Sigmoid colon (tissue), 7 donors: ENCODE data around the gene EMC8. TPM values are rescaled to one million over a fixed set of nuclear protein-coding genes. Genes with fewer than 3 reads are reported as not detected.
A peak's percentile ranks its signal among the peaks of the same experiment; 100 is the strongest.

Experiments used
- DNase-seq: peaks from one replicate; pipeline ENCODE4 v3.0.0-alpha.2; 2019
- H3K27ac ChIP-seq, 4 donors: fragments of 200-600 bp; sonication (generic); one replicate each; pipeline ENCODE4 v1.5.1; 2016 to 2019; ENCODE audit warnings: mild to moderate bottlenecking in 1 of 4
- H3K27me3 ChIP-seq, 3 donors: fragments of 200-600 bp; sonication (generic); one replicate each; pipeline ENCODE4 v1.5.1; 2019; ENCODE audit warnings: mild to moderate bottlenecking in 1 of 3
- H3K36me3 ChIP-seq, 4 donors: fragments of 200-600 bp; sonication (generic); one replicate each; pipeline ENCODE4 v1.5.1; 2016 to 2019
- H3K4me1 ChIP-seq, 4 donors: fragments of 200-600 bp; sonication (generic); one replicate each; pipeline ENCODE4 v1.5.1; 2017 to 2019
- H3K4me3 ChIP-seq, 4 donors: fragments of 200-600 bp; sonication (generic); one replicate each; pipeline ENCODE4 v1.5.1; 2017 to 2019; ENCODE audit warnings: mild to moderate bottlenecking in 2 of 4, moderate library complexity in 1 of 4
- H3K9me3 ChIP-seq, 4 donors: fragments of 200-600 bp in 3 of 4; sonication (generic) in 3 of 4; one replicate each; pipeline versions ENCODE4 v1.5.1 to v1.6.1; 2013 to 2019
- CTCF ChIP-seq, 4 experiments: fragments of 450-650 bp in 3 of 4; fragments of 200-600 bp in 1 of 4; IDR thresholded peaks; one replicate each; pipeline ENCODE4 v1.5.1; 2016 to 2019; ENCODE audit warnings: antibody characterized with exemption in 4 of 4, mild to moderate bottlenecking in 3 of 4, moderate library complexity in 2 of 4
- EP300 ChIP-seq, 4 donors: sonication (generic); formaldehyde crosslinking; IDR thresholded peaks; one replicate each; pipeline ENCODE4 v1.6.1; 2017; ENCODE audit warnings: antibody characterized with exemption in 4 of 4
- POLR2A ChIP-seq, 2 donors: fragments of 450-650 bp; IDR thresholded peaks; one replicate each; pipeline ENCODE4 v1.6.1; 2016; ENCODE audit warnings: antibody characterized with exemption in 2 of 2, mild to moderate bottlenecking in 2 of 2, moderate library complexity in 2 of 2
- POLR2AphosphoS5 ChIP-seq, 4 donors: sonication (generic); formaldehyde crosslinking; IDR thresholded peaks; one replicate each; pipeline ENCODE4 v1.6.1; 2017; ENCODE audit warnings: antibody characterized with exemption in 4 of 4
- WGBS, 2 donors: extraction: QIAGEN DNeasy Blood & Tissue Kit; methylation state at CpG; one replicate each; pipeline ENCODE4 v1.1.7; 2013; 5-methylcytosine and 5-hydroxymethylcytosine counted together
- intact Hi-C: fragments of 100-400 bp; cut with DNase I; formaldehyde crosslinking; loops from one replicate; pipeline ENCODE4 v1.15.1; 2023
- polyA plus RNA-seq, 3 donors: library from polyadenylated mRNA; stranded (reverse); fragments of 200-250 nt; gene quantifications; one replicate each; pipeline ENCODE4 v1.2.3, GENCODE V29; 2013
- total RNA-seq, 4 donors: library from RNA; depleted of rRNA; stranded (reverse); fragments of >200 nt; gene quantifications; one replicate each; pipeline ENCODE4 v1.1.0, GENCODE V29; 2016
- donor health status: healthy with polysubstance abuse.
- donor health status: Bipolar disorder and iron deficiency.
- donor health status: healthy.

The EMC8 gene
- total and polyA plus RNA-seq, 7 donors: 13.8 to 38.8 (median 23.7) TPM

DNA sequence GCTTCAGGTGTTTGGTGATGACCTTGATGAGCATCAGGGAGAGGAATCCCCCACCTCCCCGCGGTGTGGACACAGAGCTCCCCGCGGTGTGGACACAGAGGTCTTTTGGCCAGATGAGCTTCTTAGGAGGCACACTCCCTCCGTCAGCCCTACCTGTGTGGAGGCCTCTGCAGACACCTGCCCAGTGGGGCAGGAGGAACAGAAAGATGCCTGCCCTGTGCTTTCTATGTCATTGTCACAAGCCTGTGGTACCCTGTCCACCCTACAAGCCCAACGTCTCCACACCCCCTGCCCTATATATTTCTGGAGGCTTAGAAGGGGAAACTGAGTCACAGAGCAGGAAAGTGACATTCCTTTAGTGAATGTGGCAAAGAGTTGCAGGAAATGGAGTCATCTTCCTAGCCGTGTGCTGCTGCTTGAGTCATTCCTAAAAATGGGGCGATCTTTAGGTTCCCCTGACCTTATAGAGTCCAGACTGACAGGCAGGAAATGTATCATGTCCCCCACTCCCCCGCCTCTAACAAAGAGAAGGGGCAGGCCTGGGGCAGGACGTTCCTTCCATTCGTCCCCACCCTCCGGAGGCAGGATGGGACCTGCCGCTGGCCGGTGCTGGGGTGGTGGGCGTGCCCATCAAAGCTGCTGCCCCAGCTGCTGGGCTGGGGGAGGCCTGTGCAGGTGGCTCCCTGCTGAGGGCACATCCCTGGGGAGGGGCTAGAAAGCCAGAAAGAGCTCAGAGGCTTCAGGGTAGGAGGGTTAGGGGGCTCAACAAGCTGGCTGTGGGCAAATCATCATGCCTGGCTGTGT, 47.4 kb downstream of the EMC8 start:
- 14 to 50% methylated on average over 15 of the region's 15 CpGs for WGBS, 2 donors
- TF ChIP-seq POLR2AphosphoS5 (IDR thresholded peaks at IDR 0.05): no peak
- no peak for TF ChIP-seq CTCF (IDR thresholded peaks at IDR 0.05)
- no peak for TF ChIP-seq EP300 (IDR thresholded peaks at IDR 0.05)
- no peak for TF ChIP-seq POLR2A (IDR thresholded peaks at IDR 0.05)
- Histone ChIP-seq H3K4me1 (peaks cover 0 to 35% (median 32%) of the 10 kb centered on the region in 4 donors), H3K27me3 (peaks cover 0 to 7% (median 3%) of the 10 kb centered on the region in 3 donors), H3K36me3 (no peaks in the 10 kb centered on the region), H3K9me3 (no peaks in the 10 kb centered on the region), H3K4me3 (no peak overlapping the region), H3K27ac (no peak overlapping the region)
- intact Hi-C loops: loop anchor here (5.0 kb wide), 1 partner anchor 45 kb away; the partner anchor contains the start of genes COX4I1 and EMC8
- DNase-seq: no peak

DNA sequence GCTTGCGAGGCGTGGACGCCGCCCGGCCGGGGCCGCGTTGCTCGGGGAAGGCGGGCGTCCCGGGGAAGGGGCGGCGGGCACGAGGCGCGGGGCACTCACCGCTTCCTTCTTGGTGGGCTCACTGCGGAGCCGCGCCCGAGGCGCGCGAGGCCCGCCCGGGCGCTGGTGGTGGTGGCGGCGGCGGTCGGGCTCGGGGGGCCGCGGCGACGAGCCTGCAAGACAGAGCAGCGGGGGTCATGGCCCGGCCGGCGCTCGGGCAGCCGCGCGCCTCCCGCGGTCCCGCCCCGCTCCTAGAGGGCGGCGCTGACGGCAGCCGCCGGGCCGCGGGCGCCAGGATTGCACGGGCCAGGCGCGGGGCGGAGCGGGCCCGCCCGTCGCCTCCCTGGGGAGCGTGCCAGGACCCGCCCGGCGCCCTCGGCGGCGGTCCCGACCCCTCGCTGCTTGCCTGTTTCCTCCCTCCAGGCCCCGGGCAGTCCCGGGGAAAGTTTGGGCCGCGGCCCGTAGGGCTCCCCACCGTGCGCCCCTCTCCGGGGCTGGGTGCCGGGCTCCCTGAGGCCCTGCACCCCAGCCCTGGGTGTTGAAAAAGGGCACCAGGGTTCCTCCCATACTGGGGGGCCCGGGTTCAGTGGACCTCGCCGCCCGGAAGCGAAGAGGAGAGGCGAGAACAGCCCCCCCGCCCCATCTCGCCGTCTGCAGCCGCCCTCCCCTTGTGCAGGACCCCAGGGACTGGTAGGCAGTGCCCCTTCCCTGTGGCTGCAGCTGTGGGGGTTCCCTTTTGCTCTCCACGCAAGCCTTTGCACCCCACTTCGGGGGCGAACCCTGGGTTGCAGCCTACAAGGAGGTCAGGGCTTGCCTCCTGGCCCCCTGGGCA, 48.3 kb downstream of the EMC8 start, which contains the start of gene C16orf74:
Gene C16orf74 (minus strand): TSS at position 270 of the 871 bp plus-strand sequence. CDS start 15,879 bp downstream, outside the sequence.
- DNase-seq: no peak
- H3K27ac ChIP-seq: peak within 1 kb of the TSS in 1 of 4 donors; percentile 16
- H3K4me1 ChIP-seq: peaks cover 0 to 35% (median 32%) of the 10 kb centered on the region in 4 donors
- TF ChIP-seq POLR2AphosphoS5 (IDR thresholded peaks at IDR 0.05): no peak
- TF ChIP-seq EP300 (IDR thresholded peaks at IDR 0.05): no peak
- no peak for TF ChIP-seq CTCF (IDR thresholded peaks at IDR 0.05)
- TF ChIP-seq POLR2A (IDR thresholded peaks at IDR 0.05): no peak
- H3K36me3 ChIP-seq: no peaks in the 10 kb centered on the region
- H3K27me3 ChIP-seq: peaks cover 0 to 7% (median 3%) of the 10 kb centered on the region in 3 donors
- WGBS, 2 donors: 3 to 5% methylated on average over 96 of the region's 96 CpGs
- H3K9me3 ChIP-seq: no peaks in the 10 kb centered on the region
- peak within 1 kb of the TSS; percentile 32 to 68 (median 58) for H3K4me3 ChIP-seq
- intact Hi-C loops: loop anchor here (5.0 kb wide), 1 partner anchor 46 kb away; the partner anchor contains the start of genes COX4I1 and EMC8

- no peak for DNase-seq
- peaks cover 0 to 35% (median 32%) of the 10 kb centered on the region in 4 donors for H3K4me1 ChIP-seq
- H3K36me3 ChIP-seq: no peaks in the 10 kb centered on the region
- intact Hi-C loops: loop anchor here (5.0 kb wide), 1 partner anchor 47 kb away; the partner anchor contains the start of genes COX4I1 and EMC8
- TF ChIP-seq CTCF (IDR thresholded peaks at IDR 0.05) (peak in 1 of 4 experiments; percentile 18), POLR2AphosphoS5 (IDR thresholded peaks at IDR 0.05) (no peak)
- peak overlapping the region; percentile 32 to 68 (median 58) for H3K4me3 ChIP-seq
- H3K27me3 ChIP-seq: peaks cover 0 to 7% (median 3%) of the 10 kb centered on the region in 3 donors
- H3K9me3 ChIP-seq: no peaks in the 10 kb centered on the region
- peak overlapping the region in 1 of 4 donors; percentile 16 for H3K27ac ChIP-seq
- 1 to 2% methylated on average over 51 of the region's 51 CpGs for WGBS, 2 donors
These were observed 49.1 kb downstream of the EMC8 start for GRCh38 chr16:85750146-85750826.

DNA sequence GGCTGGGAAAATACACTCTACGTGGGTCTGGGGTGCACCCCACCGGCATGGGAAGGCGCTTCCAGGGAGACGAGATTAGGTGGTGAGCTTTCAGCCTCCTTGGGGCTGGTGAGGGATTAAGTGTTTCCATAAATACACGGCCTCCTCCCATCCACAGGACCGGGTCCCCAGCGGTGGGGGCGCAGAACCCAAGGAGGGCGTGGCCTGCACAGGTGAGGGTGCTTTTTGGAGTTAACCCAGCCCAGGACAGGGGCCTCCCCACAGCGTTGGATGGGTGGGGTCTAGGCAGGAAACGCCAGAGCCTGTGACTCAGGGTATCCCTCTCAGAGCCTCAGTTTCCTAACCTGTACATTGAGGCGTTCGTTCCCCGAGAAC, 49.6 kb downstream of the EMC8 start:
- intact Hi-C loops: loop anchor here (5.0 kb wide), 1 partner anchor 48 kb away; the partner anchor contains the start of genes COX4I1 and EMC8
- H3K27ac ChIP-seq: no peak overlapping the region
- H3K9me3 ChIP-seq: no peaks in the 10 kb centered on the region
- H3K36me3 ChIP-seq: no peaks in the 10 kb centered on the region
- 19 to 30% methylated on average over 14 of the region's 14 CpGs for WGBS, 2 donors
- peak overlapping the region in 3 of 4 donors; percentile 57 to 68 (median 58) for H3K4me3 ChIP-seq
- peaks cover 0 to 35% (median 32%) of the 10 kb centered on the region in 4 donors for H3K4me1 ChIP-seq
- no peak for DNase-seq
- H3K27me3 ChIP-seq: peaks cover 0 to 7% (median 3%) of the 10 kb centered on the region in 3 donors
- TF ChIP-seq POLR2AphosphoS5 (IDR thresholded peaks at IDR 0.05): no peak
- TF ChIP-seq POLR2A (IDR thresholded peaks at IDR 0.05): no peak
- TF ChIP-seq EP300 (IDR thresholded peaks at IDR 0.05): no peak
- no peak for TF ChIP-seq CTCF (IDR thresholded peaks at IDR 0.05)
